ENCODE data around the gene DDX17.

GRCh38 chr22:38449776-38450175 lies 56.3 kb downstream of the DDX17 start:
- no peak for TF ChIP-seq POLR2A (IDR thresholded peaks at IDR 0.05; ENCODE audit: low read depth, low read length)
- no peak for TF ChIP-seq TAF1 (IDR thresholded peaks at IDR 0.05; ENCODE audit: low read depth, low read length)
- TF ChIP-seq POLR2AphosphoS5 (IDR thresholded peaks at IDR 0.05; ENCODE audit: low read depth, low read length) = no peak
